ENCODE data around the gene IFNB1. TPM values are rescaled to one million over a fixed set of nuclear protein-coding genes. Genes with fewer than 3 reads are reported as not detected.

The IFNB1 gene
- total RNA-seq, 1 experiment from 2014 or later = not detected

DNA sequence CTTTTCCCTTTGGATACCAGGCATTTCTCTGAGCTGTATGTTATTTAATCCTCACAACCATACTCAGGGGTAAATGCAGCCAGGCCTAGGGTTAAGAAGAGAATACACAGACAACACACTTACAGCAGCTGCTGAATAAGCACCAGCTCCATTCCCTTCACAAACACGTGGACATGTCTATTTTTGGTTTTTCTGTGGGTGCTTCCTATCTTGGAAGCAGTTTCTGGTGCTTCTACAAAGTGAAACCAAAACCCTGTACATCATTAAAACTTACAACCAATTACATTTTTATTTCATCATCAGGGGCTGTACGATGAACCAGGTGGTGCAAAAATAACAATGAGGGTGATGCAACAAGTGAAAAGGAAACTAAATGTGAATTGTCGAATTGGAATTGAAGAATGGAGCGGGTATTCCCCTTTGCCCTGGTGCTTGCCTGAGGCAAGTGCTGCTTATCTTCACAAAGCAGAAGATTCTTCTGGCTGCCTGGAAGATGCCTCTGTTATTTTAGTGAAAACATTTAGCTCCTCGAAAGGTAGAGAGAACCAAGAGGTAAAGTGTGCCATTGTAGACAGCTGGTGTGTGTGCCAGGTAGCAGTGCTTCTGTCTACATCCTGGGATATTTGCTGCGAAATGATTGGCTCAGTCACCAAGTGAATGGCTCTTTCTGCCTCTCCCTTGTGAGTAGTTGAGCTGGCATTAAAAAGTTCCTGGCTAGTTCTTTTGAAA is 18.6 kb upstream of the IFNB1 start:
- Histone ChIP-seq H3K79me1 (ENCODE audit: insufficient read depth, low read depth, low read length, poor library complexity, severe bottlenecking) (no peaks in the 10 kb centered on the region), H3K27me3 (ENCODE audit: insufficient read depth, low read length) (no peaks in the 10 kb centered on the region; the same call in 1 of the 2 replicates), H4K8ac (replicated peaks; ENCODE audit: insufficient read length, low read depth, low read length) (no peak overlapping the region), H4K20me1 (ENCODE audit: control insufficient read depth, insufficient read depth, insufficient read length) (no peaks in the 10 kb centered on the region), H4K5ac (ENCODE audit: insufficient read length, low read depth, low read length) (no peak overlapping the region), H3K4me1 (ENCODE audit: insufficient read depth, low read length) (no peaks in the 10 kb centered on the region; the same call in 1 of the 2 replicates), H3K9ac (ENCODE audit: extremely low read depth, insufficient read length, low read length) (no peak overlapping the region), H3K18ac (ENCODE audit: insufficient read length, low read depth, low read length) (no peak overlapping the region), H2BK20ac (ENCODE audit: low read depth, low read length, poor library complexity, severe bottlenecking) (no peak overlapping the region), H3K27ac (ENCODE audit: insufficient read length, low read depth, low read length) (no peak overlapping the region), H3K14ac (ENCODE audit: insufficient read depth, low read length) (no peak overlapping the region), H2BK15ac (ENCODE audit: low read depth, low read length) (no peak overlapping the region), H3K79me2 (ENCODE audit: insufficient read depth, low read length) (no peaks in the 10 kb centered on the region), H3K56ac (ENCODE audit: insufficient read length, low read depth, low read length) (no peak overlapping the region), H4K91ac (ENCODE audit: insufficient read length, low read depth, low read length) (no peak overlapping the region), H3T11ph (ENCODE audit: low read length) (no peak overlapping the region), H3K23me2 (ENCODE audit: insufficient read length, low read depth, low read length, poor library complexity, severe bottlenecking) (no peaks in the 10 kb centered on the region), H2AFZ (ENCODE audit: low read length) (no peak overlapping the region), H2BK12ac (ENCODE audit: insufficient read length, low read depth, low read length) (no peak overlapping the region), H2BK5ac (ENCODE audit: insufficient read length, low read length) (no peak overlapping the region), H3K4ac (ENCODE audit: low read depth, low read length) (no peak overlapping the region), H2BK120ac (ENCODE audit: low read depth, low read length, poor library complexity, severe bottlenecking) (no peak overlapping the region), H3K23ac (ENCODE audit: insufficient read length, low read depth, low read length) (no peak overlapping the region), H2AK5ac (ENCODE audit: insufficient read length, low read length) (no peak overlapping the region), H3K9me3 (ENCODE audit: control insufficient read depth, low read depth, low read length) (no peaks in the 10 kb centered on the region), H3K4me2 (ENCODE audit: insufficient read depth, insufficient read length, low read length) (no peak overlapping the region)
- Mint-ChIP-seq H3K4me3 (no peak overlapping the region), H3K36me3 (ENCODE audit: insufficient read depth in 1 of 3, low read depth in 3 of 3) (no peaks in the 10 kb centered on the region), H3K9me3 (no peaks in the 10 kb centered on the region), H3K27me3 (ENCODE audit: low read depth) (no peaks in the 10 kb centered on the region; the same call in 1 of the 2 replicates), H3K4me1 (0 out of 4 replicates have a peak, but pooled peaks cover 0 to 6% of the 10 kb centered on the region in 2 experiments), H3K27ac (no peak overlapping the region)
- DNase-seq = no peak
- no CpG with 5 or more reads among the region's 6 CpGs for WGBS (ENCODE audit: extremely low coverage, insufficient read length, low lambda C conversion rate)
- TF ChIP-seq, protein P1, sequence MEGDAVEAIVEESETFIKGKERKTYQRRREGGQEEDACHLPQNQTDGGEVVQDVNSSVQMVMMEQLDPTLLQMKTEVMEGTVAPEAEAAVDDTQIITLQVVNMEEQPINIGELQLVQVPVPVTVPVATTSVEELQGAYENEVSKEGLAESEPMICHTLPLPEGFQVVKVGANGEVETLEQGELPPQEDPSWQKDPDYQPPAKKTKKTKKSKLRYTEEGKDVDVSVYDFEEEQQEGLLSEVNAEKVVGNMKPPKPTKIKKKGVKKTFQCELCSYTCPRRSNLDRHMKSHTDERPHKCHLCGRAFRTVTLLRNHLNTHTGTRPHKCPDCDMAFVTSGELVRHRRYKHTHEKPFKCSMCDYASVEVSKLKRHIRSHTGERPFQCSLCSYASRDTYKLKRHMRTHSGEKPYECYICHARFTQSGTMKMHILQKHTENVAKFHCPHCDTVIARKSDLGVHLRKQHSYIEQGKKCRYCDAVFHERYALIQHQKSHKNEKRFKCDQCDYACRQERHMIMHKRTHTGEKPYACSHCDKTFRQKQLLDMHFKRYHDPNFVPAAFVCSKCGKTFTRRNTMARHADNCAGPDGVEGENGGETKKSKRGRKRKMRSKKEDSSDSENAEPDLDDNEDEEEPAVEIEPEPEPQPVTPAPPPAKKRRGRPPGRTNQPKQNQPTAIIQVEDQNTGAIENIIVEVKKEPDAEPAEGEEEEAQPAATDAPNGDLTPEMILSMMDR (conservative IDR thresholded peaks at IDR 0.05) = no peak

Measured in H9 (cell line).